SK-N-SH (cell line): ENCODE results near the gene CLEC18A. TPM values are rescaled to one million over a fixed set of nuclear protein-coding genes. Genes with fewer than 3 reads are reported as not detected.

Experiments
- CTCF ChIA-PET: fragments of 300-600, 350-600 bp; formaldehyde crosslinking; extraction: SDS; loops from one replicate; lab custom pipeline; 2021; lab: Yijun Ruan, JAX
- POLR2A ChIA-PET: fragments of 350-600 bp; sonication (Branson Sonifier 250); formaldehyde crosslinking; extraction: SDS; loops from one replicate; lab custom pipeline; 2020; ENCODE audit warnings: antibody characterized with exemption, inconsistent platforms; lab: Yijun Ruan, JAX
- DNase-seq: peaks from one replicate; pipeline ENCODE4 v3.0.0; 2012
- H2AFZ ChIP-seq: fragments of 200-600 bp; sonication (generic); 2 replicates; pipeline ENCODE4 v1.8.1; 2016; ENCODE audit warnings: antibody characterized with exemption, mild to moderate bottlenecking, low read depth
- H3F3A ChIP-seq: fragments of 200-600 bp; sonication (generic); replicated peaks from 2 replicates; pipeline ENCODE3; 2016; ENCODE audit warnings: antibody characterized with exemption, mild to moderate bottlenecking; ENCODE audit not compliant: insufficient read depth
- H3K27ac ChIP-seq, 2 experiments: fragments of 200-500 bp in 1 of 2; fragments of 200-600 bp in 1 of 2; sonication (Bioruptor generic) in 1 of 2; sonication (generic), shearing (Covaris generic) in 1 of 2; 2 replicates each; pipeline versions ENCODE4 v1.5.1 to v1.6.1; 2014 to 2016; ENCODE audit warnings: low read depth in 2 of 2, inconsistent platforms in 1 of 2, low read length in 1 of 2, mild to moderate bottlenecking in 1 of 2, mixed read lengths in 1 of 2
- H3K27me3 ChIP-seq: fragments of 200-600 bp; sonication (generic), shearing (Covaris generic); 2 replicates; pipeline ENCODE4 v1.6.1; 2016; ENCODE audit warnings: mixed run types; ENCODE audit not compliant: insufficient read depth
- H3K36me3 ChIP-seq, 2 experiments: fragments of 200-500 bp in 1 of 2; fragments of 200-600 bp in 1 of 2; sonication (Bioruptor generic) in 1 of 2; sonication (generic) in 1 of 2; replicated peaks in 1 of 2; 2 replicates each; pipeline versions ENCODE3 to v1.5.1; 2014 to 2016; ENCODE audit warnings: low read length in 1 of 2, mild to moderate bottlenecking in 1 of 2; ENCODE audit not compliant: insufficient read depth in 2 of 2, control insufficient read depth in 1 of 2
- H3K4me1 ChIP-seq, 2 experiments: fragments of 200-500 bp in 1 of 2; fragments of 200-600 bp in 1 of 2; sonication (Bioruptor generic) in 1 of 2; sonication (generic), shearing (Covaris generic) in 1 of 2; 2 replicates each; pipeline versions ENCODE4 v1.5.1 to v1.6.1; 2014 to 2016; ENCODE audit warnings: low read depth in 1 of 2, low read length in 1 of 2, mixed run types in 1 of 2; ENCODE audit not compliant: insufficient read depth in 2 of 2, control insufficient read depth in 1 of 2
- H3K4me2 ChIP-seq: fragments of 200-600 bp; sonication (generic), shearing (Covaris generic); 2 replicates; pipeline ENCODE4 v1.6.1; 2017; ENCODE audit warnings: mixed run types
- H3K4me3 ChIP-seq, 2 experiments: fragments of 200-500 bp in 1 of 2; fragments of 200-600 bp in 1 of 2; sonication (Bioruptor generic) in 1 of 2; sonication (generic), shearing (Covaris generic) in 1 of 2; 2 replicates each; pipeline versions ENCODE4 v1.5.1 to v1.8.1; 2014 to 2016; ENCODE audit warnings: low read depth in 2 of 2, inconsistent platforms in 1 of 2, low read length in 1 of 2, mild to moderate bottlenecking in 1 of 2, mixed read lengths in 1 of 2, moderate library complexity in 1 of 2
- H3K79me2 ChIP-seq: fragments of 200-600 bp; sonication (generic); 2 replicates; pipeline ENCODE4 v1.8.1; 2017; ENCODE audit warnings: mild to moderate bottlenecking; ENCODE audit not compliant: insufficient read depth
- H3K9ac ChIP-seq: fragments of 200-600 bp; sonication (generic); 2 replicates; pipeline ENCODE4 v1.6.1; 2017; ENCODE audit warnings: mixed run types
- H3K9me2 ChIP-seq: fragments of 200-600 bp; sonication (generic); 2 replicates; pipeline ENCODE4 v1.6.1; 2017; ENCODE audit warnings: mixed run types
- H3K9me3 ChIP-seq: fragments of 200-600 bp; sonication (generic); 2 replicates; pipeline ENCODE4 v1.6.1; 2017; ENCODE audit warnings: mixed run types, mild to moderate bottlenecking, moderate library complexity
- H4K20me1 ChIP-seq: fragments of 200-600 bp; sonication (generic); 2 replicates; pipeline ENCODE4 v1.6.1; 2017; ENCODE audit warnings: mild to moderate bottlenecking, mixed run types; ENCODE audit not compliant: insufficient read depth
- CHD2 ChIP-seq: fragments of 150-350 bp; IDR thresholded peaks from 2 replicates; pipeline ENCODE4 v1.6.1; 2018; ENCODE audit warnings: low read length; ENCODE audit not compliant: partially characterized antibody
- ELF1 ChIP-seq: IDR thresholded peaks from 2 replicates; pipeline ENCODE4 v1.4.0; 2012
- EP300 ChIP-seq, 2 experiments: IDR thresholded peaks; 2 replicates each; pipeline versions ENCODE4 v1.4.0 to v1.6.1; 2012; ENCODE audit warnings: borderline replicate concordance in 1 of 2, low read depth in 1 of 2, low read length in 1 of 2
- EZH2phosphoT487 ChIP-seq: fragments of 200-600 bp; sonication (generic); IDR thresholded peaks from 2 replicates; pipeline ENCODE4 v1.6.1; 2017; ENCODE audit warnings: low read depth, mixed run types, mild to moderate bottlenecking, antibody characterized with exemption, moderate library complexity, borderline replicate concordance
- FOSL2 ChIP-seq: IDR thresholded peaks from 2 replicates; pipeline ENCODE4 v1.4.0; 2012; ENCODE audit warnings: low read depth, mild to moderate bottlenecking, moderate library complexity, borderline replicate concordance
- FOXJ3 ChIP-seq: sonication (generic); formaldehyde crosslinking; IDR thresholded peaks from 2 replicates; pipeline ENCODE4 v1.5.1; 2020; ENCODE audit warnings: mild to moderate bottlenecking, missing genetic modification reagents
- GATA2 ChIP-seq: sonication (generic); formaldehyde crosslinking; IDR thresholded peaks from 2 replicates; pipeline ENCODE4 v1.5.0; 2020; ENCODE audit warnings: mild to moderate bottlenecking, missing genetic modification reagents
- MEF2A ChIP-seq: IDR thresholded peaks from 2 replicates; pipeline ENCODE4 v1.4.0; 2012; ENCODE audit warnings: low read depth, borderline replicate concordance
- NFIC ChIP-seq: IDR thresholded peaks from 2 replicates; pipeline ENCODE4 v1.4.0; 2012; ENCODE audit warnings: borderline replicate concordance
- NRF1 ChIP-seq: IDR thresholded peaks from 2 replicates; pipeline ENCODE4 v1.6.1; 2012; ENCODE audit warnings: low read depth, mild to moderate bottlenecking, low read length
- RAD21 ChIP-seq: IDR thresholded peaks from 2 replicates; pipeline ENCODE4 v1.6.1; 2012; ENCODE audit warnings: mild to moderate bottlenecking, low read length
- REST ChIP-seq: IDR thresholded peaks from 2 replicates; pipeline ENCODE4 v1.6.1; 2012; ENCODE audit warnings: mild to moderate bottlenecking, low read depth, low read length, moderate library complexity
- RXRA ChIP-seq: IDR thresholded peaks from 2 replicates; pipeline ENCODE4 v1.4.0; 2012; ENCODE audit warnings: low read depth, mild to moderate bottlenecking, borderline replicate concordance
- SIN3A ChIP-seq: IDR thresholded peaks from 2 replicates; pipeline ENCODE4 v1.6.1; 2012; ENCODE audit warnings: low read depth, mild to moderate bottlenecking, low read length, moderate library complexity, borderline replicate concordance
- SMC3 ChIP-seq: IDR thresholded peaks from 2 replicates; pipeline ENCODE4 v1.6.1; 2012; ENCODE audit warnings: low read depth, low read length, improper control_type of control experiment
- USF1 ChIP-seq: IDR thresholded peaks from 2 replicates; pipeline ENCODE4 v1.4.0; 2012; ENCODE audit warnings: low read depth, borderline replicate concordance
- YY1 ChIP-seq: IDR thresholded peaks from 2 replicates; pipeline ENCODE4 v1.4.0; 2012; ENCODE audit warnings: low read depth, mild to moderate bottlenecking
- ZBTB33 ChIP-seq: IDR thresholded peaks from 2 replicates; pipeline ENCODE4 v1.4.0; 2012; ENCODE audit warnings: low read depth, borderline replicate concordance
- WGBS: methylation state at CpG from one replicate; pipeline ENCODE4 v1.1.6; 2017; ENCODE audit warnings: low lambda C conversion rate; 5-methylcytosine and 5-hydroxymethylcytosine counted together
- polyA plus RNA-seq, 3 experiments: library from polyadenylated mRNA; depleted of rRNA; stranded (reverse); fragments of >200 nt; gene quantifications; 2 replicates each; pipeline ENCODE4 v1.2.3, GENCODE V29; 2012

CLEC18A gene
- polyA plus RNA-seq, 1 of the 3 experiments (the other 2 are of a cell fraction) = 0.20 TPM

- no peak for TF ChIP-seq REST
- TF ChIP-seq RAD21 = no peak
- TF ChIP-seq, all 33 proteins: peak for 0
Measured at GRCh38 chr16:69931631-69932030, 19.5 kb upstream of the CLEC18A start (continued).

GRCh38 chr16:69932228-69932627, 18.9 kb upstream of the CLEC18A start:
- no peak overlapping the region for H3K4me2 ChIP-seq
- H3K36me3 ChIP-seq = peaks cover 0 to 34% of the 10 kb centered on the region in 2 experiments
- CTCF ChIA-PET = interaction anchor here (9.3 kb wide), 1 partner anchor 136 kb away, joined by 65 read pairs; no protein-coding TSS in a partner anchor
- H4K20me1 ChIP-seq = no peaks in the 10 kb centered on the region
- no peaks in the 10 kb centered on the region for H3F3A ChIP-seq
- H3K27ac ChIP-seq = no peak overlapping the region
- no peaks in the 10 kb centered on the region for H3K9me2 ChIP-seq
- no peak overlapping the region for H3K4me3 ChIP-seq
- no peak overlapping the region for H3K9ac ChIP-seq
- DNase-seq = no peak
- TF ChIP-seq SMC3 (no peak), YY1 (no peak), EP300 (IDR thresholded peaks at IDR 0.05; ENCODE audit: borderline replicate concordance in 1 of 2, low read depth in 1 of 2, low read length in 1 of 2) (no peak), GATA2 (CRISPR knock-in tag) (no peak), EZH2phosphoT487 (no peak), USF1 (no peak), MEF2A (no peak)
- H3K4me1 ChIP-seq = no peaks in the 10 kb centered on the region; a peak in 1 of 4 replicates
- no peaks in the 10 kb centered on the region for H3K79me2 ChIP-seq
- no peaks in the 10 kb centered on the region for H3K27me3 ChIP-seq
- H2AFZ ChIP-seq = no peak overlapping the region
- H3K9me3 ChIP-seq = no peaks in the 10 kb centered on the region
- WGBS = 87% methylated on average over 9 of the region's 9 CpGs
- POLR2A ChIA-PET = no interaction called here

GRCh38 chr16:69932691-69933392, 18.3 kb upstream of the CLEC18A start:
- 89% methylated on average over 27 of the region's 27 CpGs for WGBS
- Histone ChIP-seq H2AFZ (no peak overlapping the region), H3K9me3 (no peaks in the 10 kb centered on the region), H3K36me3 (peaks cover 2 to 34% of the 10 kb centered on the region in 2 experiments), H3K4me3 (no peak overlapping the region), H3K27me3 (no peaks in the 10 kb centered on the region), H3K9ac (no peak overlapping the region), H3F3A (no peaks in the 10 kb centered on the region), H3K4me2 (no peak overlapping the region), H3K79me2 (no peaks in the 10 kb centered on the region), H4K20me1 (no peaks in the 10 kb centered on the region), H3K27ac (no peak overlapping the region), H3K4me1 (no peaks in the 10 kb centered on the region; a peak in 1 of 4 replicates), H3K9me2 (no peaks in the 10 kb centered on the region)
- ChIA-PET POLR2A (no interaction called here), CTCF (interaction anchor here (9.3 kb wide), 1 partner anchor 136 kb away, joined by 65 read pairs; no protein-coding TSS in a partner anchor)
- TF ChIP-seq NRF1 = no peak
- TF ChIP-seq EP300 (IDR thresholded peaks at IDR 0.05; ENCODE audit: borderline replicate concordance in 1 of 2, low read depth in 1 of 2, low read length in 1 of 2) = no peak
- no peak for TF ChIP-seq FOSL2
- no peak for TF ChIP-seq NFIC
- TF ChIP-seq FOXJ3 (CRISPR knock-in tag) = no peak
- TF ChIP-seq SIN3A = no peak
- no peak for TF ChIP-seq RXRA
- no peak for TF ChIP-seq YY1
- TF ChIP-seq ZBTB33 = no peak
- TF ChIP-seq SMC3 = no peak
- no peak for TF ChIP-seq CHD2
- TF ChIP-seq ELF1 = no peak
- no peak for DNase-seq
